Astrocyte (in vitro differentiated cells and primary cell): Measurements from ENCODE around the gene RSPH3.

ENCODE experiments used
- EZH2 ChIP-seq: IDR thresholded peaks from 2 replicates; pipeline ENCODE4 v1.6.1; 2012; ENCODE audit warnings: mild to moderate bottlenecking, low read length, inconsistent platforms; ENCODE audit not compliant: insufficient read depth
- TF ChIP-seq, protein P1 (sequence below): IDR thresholded peaks from 2 replicates; pipeline ENCODE4 v1.5.1; 2011; ENCODE audit warnings: low read depth, mild to moderate bottlenecking, inconsistent platforms, low read length, moderate library complexity; ENCODE audit not compliant: insufficient read depth

- TF ChIP-seq, protein P1, sequence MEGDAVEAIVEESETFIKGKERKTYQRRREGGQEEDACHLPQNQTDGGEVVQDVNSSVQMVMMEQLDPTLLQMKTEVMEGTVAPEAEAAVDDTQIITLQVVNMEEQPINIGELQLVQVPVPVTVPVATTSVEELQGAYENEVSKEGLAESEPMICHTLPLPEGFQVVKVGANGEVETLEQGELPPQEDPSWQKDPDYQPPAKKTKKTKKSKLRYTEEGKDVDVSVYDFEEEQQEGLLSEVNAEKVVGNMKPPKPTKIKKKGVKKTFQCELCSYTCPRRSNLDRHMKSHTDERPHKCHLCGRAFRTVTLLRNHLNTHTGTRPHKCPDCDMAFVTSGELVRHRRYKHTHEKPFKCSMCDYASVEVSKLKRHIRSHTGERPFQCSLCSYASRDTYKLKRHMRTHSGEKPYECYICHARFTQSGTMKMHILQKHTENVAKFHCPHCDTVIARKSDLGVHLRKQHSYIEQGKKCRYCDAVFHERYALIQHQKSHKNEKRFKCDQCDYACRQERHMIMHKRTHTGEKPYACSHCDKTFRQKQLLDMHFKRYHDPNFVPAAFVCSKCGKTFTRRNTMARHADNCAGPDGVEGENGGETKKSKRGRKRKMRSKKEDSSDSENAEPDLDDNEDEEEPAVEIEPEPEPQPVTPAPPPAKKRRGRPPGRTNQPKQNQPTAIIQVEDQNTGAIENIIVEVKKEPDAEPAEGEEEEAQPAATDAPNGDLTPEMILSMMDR, result no peak
- TF ChIP-seq EZH2, result no peak
These were observed 75.2 kb downstream of the RSPH3 start for GRCh38 chr6:158924499-158925455.
